Measurements from ENCODE around the gene MRPS26.

GRCh38 chr20:3042625-3043024 is 3.2 kb upstream of the MRPS26 start:
- TF ChIP-seq CTCF (IDR thresholded peaks at IDR 0.05) (no peak), SIN3A (IDR thresholded peaks at IDR 0.05; ENCODE audit: borderline replicate concordance, insufficient read depth, low read depth, low read length) (no peak), POLR2AphosphoS5 (IDR thresholded peaks at IDR 0.05; ENCODE audit: low read depth, low read length) (no peak)

Measured in Panc1 (cell line).